Neural cell (in vitro differentiated cells): ENCODE data around the gene NFIA. TPM values are rescaled to one million over a fixed set of nuclear protein-coding genes. Genes with fewer than 3 reads are reported as not detected.

Source experiments
- H2AFZ ChIP-seq: fragments of 200-600, 300-800 bp; sonication (generic), shearing (Covaris generic); 2 replicates; pipeline ENCODE4 v1.6.0; 2014; ENCODE audit warnings: low read depth, mild to moderate bottlenecking, antibody characterized with exemption, low read length, moderate library complexity
- H3F3A ChIP-seq: fragments of 200-600 bp; shearing (Covaris generic); 2 replicates; pipeline ENCODE4 v1.6.1; 2016; ENCODE audit warnings: mild to moderate bottlenecking, moderate library complexity, mixed read lengths, antibody characterized with exemption, low read length; ENCODE audit not compliant: insufficient read depth, poor library complexity, severe bottlenecking
- H3K27ac ChIP-seq: fragments of 200-600, 300-800 bp; sonication (generic), shearing (Covaris generic); 2 replicates; pipeline ENCODE4 v1.5.1; 2014; ENCODE audit warnings: mild to moderate bottlenecking, low read length, moderate library complexity
- H3K27me3 ChIP-seq: fragments of 300-800, 200-600 bp; sonication (generic), shearing (Covaris generic); 2 replicates; pipeline ENCODE4 v1.6.0; 2014; ENCODE audit warnings: mild to moderate bottlenecking, low read depth, low read length, moderate library complexity; ENCODE audit not compliant: insufficient read depth
- H3K36me3 ChIP-seq: fragments of 300-800, 200-600 bp; sonication (generic), shearing (Covaris generic); 2 replicates; pipeline ENCODE4 v1.5.1; 2014; ENCODE audit warnings: mild to moderate bottlenecking, antibody characterized with exemption, low read length, moderate library complexity; ENCODE audit not compliant: insufficient read depth
- H3K4me2 ChIP-seq: fragments of 300-800, 200-600 bp; sonication (generic), shearing (Covaris generic); 2 replicates; pipeline ENCODE4 v1.6.0; 2014; ENCODE audit warnings: mild to moderate bottlenecking, low read length
- H3K4me3 ChIP-seq: fragments of 300-800, 200-600 bp; sonication (generic), shearing (Covaris generic); 2 replicates; pipeline ENCODE4 v1.5.1; 2014; ENCODE audit warnings: mild to moderate bottlenecking, low read length, moderate library complexity
- H3K79me2 ChIP-seq: fragments of 200-600 bp; shearing (Covaris generic); replicated peaks from 2 replicates; pipeline ENCODE4 v1.6.0; 2014; ENCODE audit warnings: mild to moderate bottlenecking, low read length, moderate library complexity; ENCODE audit not compliant: insufficient read depth
- H3K9ac ChIP-seq: fragments of 300-800, 200-600 bp; sonication (generic), shearing (Covaris generic); 2 replicates; pipeline ENCODE4 v1.6.1; 2016; ENCODE audit warnings: mild to moderate bottlenecking, low read length, mixed read lengths
- H3K9me2 ChIP-seq: fragments of 200-600 bp; shearing (Covaris generic); 2 replicates; pipeline ENCODE4 v1.6.1; 2016; ENCODE audit warnings: mild to moderate bottlenecking, low read length, mixed read lengths; ENCODE audit not compliant: insufficient read depth
- H3K9me3 ChIP-seq: fragments of 200-600, 300-800 bp; sonication (generic), shearing (Covaris generic); 2 replicates; pipeline ENCODE4 v1.6.1; 2016; ENCODE audit warnings: mild to moderate bottlenecking, mixed run types, low read length, moderate library complexity, mixed read lengths
- H4K20me1 ChIP-seq: fragments of 200-600 bp; shearing (Covaris generic); 2 replicates; pipeline ENCODE4 v1.6.1; 2016; ENCODE audit warnings: mild to moderate bottlenecking, mixed run types; ENCODE audit not compliant: insufficient read depth
- CTCF ChIP-seq: fragments of 450-650 bp; IDR thresholded peaks from 2 replicates; pipeline ENCODE4 v1.5.1; 2014; ENCODE audit warnings: antibody characterized with exemption, mild to moderate bottlenecking, moderate library complexity; ENCODE audit not compliant: poor library complexity, severe bottlenecking
- EP300 ChIP-seq: fragments of 450-650 bp; conservative IDR thresholded peaks from 2 replicates; pipeline ENCODE4 v1.6.1; 2014; ENCODE audit warnings: antibody characterized with exemption, mild to moderate bottlenecking, moderate library complexity; ENCODE audit not compliant: poor library complexity, severe bottlenecking
- EZH2 ChIP-seq: fragments of 200-600, 300-800 bp; shearing (Covaris generic), sonication (generic); IDR thresholded peaks from 2 replicates; pipeline ENCODE4 v1.6.1; 2014; ENCODE audit warnings: antibody characterized with exemption, low read length, borderline replicate concordance, mild to moderate bottlenecking; ENCODE audit not compliant: insufficient read depth, poor library complexity, severe bottlenecking
- MXI1 ChIP-seq: fragments of 450-650 bp; conservative IDR thresholded peaks from 2 replicates; pipeline ENCODE4 v1.6.1; 2014; ENCODE audit warnings: antibody characterized with exemption, mild to moderate bottlenecking; ENCODE audit not compliant: poor library complexity, severe bottlenecking
- POLR2AphosphoS5 ChIP-seq: IDR thresholded peaks from 2 replicates; pipeline ENCODE4 v1.6.1; 2012
- RAD21 ChIP-seq: fragments of 450-650 bp; conservative IDR thresholded peaks from 2 replicates; pipeline ENCODE4 v1.6.1; 2014; ENCODE audit warnings: antibody characterized with exemption, mild to moderate bottlenecking, moderate library complexity
- REST ChIP-seq: IDR thresholded peaks from 2 replicates; pipeline ENCODE4 v1.6.1; 2012; ENCODE audit warnings: borderline replicate concordance
- SMC3 ChIP-seq: fragments of 450-650 bp; conservative IDR thresholded peaks from 2 replicates; pipeline ENCODE4 v1.6.1; 2014; ENCODE audit warnings: antibody characterized with exemption, mild to moderate bottlenecking, moderate library complexity; ENCODE audit not compliant: poor library complexity
- TAF1 ChIP-seq: IDR thresholded peaks from 2 replicates; pipeline ENCODE4 v1.6.1; 2012; ENCODE audit warnings: low read depth
- polyA plus RNA-seq: library from polyadenylated mRNA; depleted of rRNA; stranded (reverse); fragments of >200 nt; gene quantifications from 2 replicates; pipeline ENCODE4 v1.2.3, GENCODE V29; 2014

NFIA gene
- polyA plus RNA-seq, 1 donor from 2014 or later = 0.47 TPM

- no peaks in the 10 kb centered on the region for H3K9me2 ChIP-seq
- H3K27ac ChIP-seq = no peak overlapping the region
- no peak overlapping the region for H3K4me3 ChIP-seq
- no peak overlapping the region for H3K4me2 ChIP-seq
- no peaks in the 10 kb centered on the region for H3F3A ChIP-seq
- TF ChIP-seq REST (no peak), EP300 (no peak), MXI1 (no peak), CTCF (no peak), POLR2AphosphoS5 (no peak), RAD21 (no peak), EZH2 (no peak), TAF1 (no peak), SMC3 (no peak)
- no peaks in the 10 kb centered on the region for H4K20me1 ChIP-seq
- no peaks in the 10 kb centered on the region for H3K27me3 ChIP-seq
- H3K79me2 ChIP-seq = no peaks in the 10 kb centered on the region
- no peaks in the 10 kb centered on the region for H3K36me3 ChIP-seq
- H3K9ac ChIP-seq = no peak overlapping the region
- no peaks in the 10 kb centered on the region for H3K9me3 ChIP-seq
- no peak overlapping the region for H2AFZ ChIP-seq
These were observed 109.0 kb downstream of the NFIA start for GRCh38 chr1:61191433-61191720.

GRCh38 chr1:61192663-61193330 lies 110.4 kb downstream of the NFIA start:
- Histone ChIP-seq H3K9ac (no peak overlapping the region), H3K27me3 (no peaks in the 10 kb centered on the region), H3K9me3 (no peaks in the 10 kb centered on the region), H2AFZ (no peak overlapping the region), H3K4me3 (no peak overlapping the region), H3K27ac (no peak overlapping the region), H3K9me2 (no peaks in the 10 kb centered on the region), H3F3A (no peaks in the 10 kb centered on the region), H3K36me3 (no peaks in the 10 kb centered on the region), H3K4me2 (no peak overlapping the region), H4K20me1 (no peaks in the 10 kb centered on the region), H3K79me2 (no peaks in the 10 kb centered on the region)
- TF ChIP-seq CTCF (no peak), EP300 (no peak), TAF1 (no peak), REST (no peak), POLR2AphosphoS5 (no peak), RAD21 (no peak), SMC3 (no peak), EZH2 (no peak), MXI1 (no peak)
